NCI-H1092 (cell line): ENCODE measurements around the gene CATSPER1.

Source experiments
- DNase-seq: peaks from one replicate; lab custom pipeline; 2025; lab: John Stamatoyannopoulos, UW

The CATSPER1 gene

GRCh38 chr11:66002648-66003225, 23.5 kb downstream of the CATSPER1 start:
- DNase-seq: no peak

GRCh38 chr11:66001942-66002647, 24.2 kb downstream of the CATSPER1 start, which contains the start of the genes BANF1 and EIF1AD:
TSS of gene BANF1 (plus strand) at chr11:66002503. CDS start at chr11:66003251, 748 bp downstream.
TSS of gene EIF1AD (minus strand) at chr11:66002157. CDS start at chr11:66000389, 1,768 bp downstream.
- peak; percentile 97 for DNase-seq

GRCh38 chr11:65997286-65997685, 29.0 kb downstream of the CATSPER1 start:
- no peak for DNase-seq

- no peak for DNase-seq
Observed at GRCh38 chr11:65992056-65992455, 34.2 kb downstream of the CATSPER1 start.

GRCh38 chr11:65988791-65989592, 37.3 kb downstream of the CATSPER1 start:
- peak; percentile 93 for DNase-seq

- DNase-seq: no peak
Observed at GRCh38 chr11:65987336-65987735, 38.9 kb downstream of the CATSPER1 start.

GRCh38 chr11:65983589-65983987, 42.7 kb downstream of the CATSPER1 start:
- no peak for DNase-seq

GRCh38 chr11:65982824-65983588, 43.3 kb downstream of the CATSPER1 start:
- DNase-seq: no peak

GRCh38 chr11:65981972-65982823, 44.1 kb downstream of the CATSPER1 start:
- DNase-seq: no peak

- no peak for DNase-seq
Observed at GRCh38 chr11:65981101-65981740, 45.1 kb downstream of the CATSPER1 start.

GRCh38 chr11:65979261-65979759, 47.0 kb downstream of the CATSPER1 start:
- DNase-seq: no peak

- DNase-seq: no peak
Observed at GRCh38 chr11:65978391-65979238, 47.7 kb downstream of the CATSPER1 start.

- no peak for DNase-seq
Observed at GRCh38 chr11:65977621-65978390, 48.5 kb downstream of the CATSPER1 start.

- DNase-seq: no peak
Observed at GRCh38 chr11:65976216-65977176, 49.8 kb downstream of the CATSPER1 start.

- no peak for DNase-seq
Observed at GRCh38 chr11:65975771-65976170, 50.5 kb downstream of the CATSPER1 start.

- DNase-seq: no peak
Observed at GRCh38 chr11:65973439-65974110, 52.7 kb downstream of the CATSPER1 start.

GRCh38 chr11:65972116-65972515, 54.2 kb downstream of the CATSPER1 start:
- DNase-seq: no peak
